Activated CD4-positive, CD25-positive, alpha-beta regulatory T cell (primary cell): ENCODE results near the gene SLC2A6.

Source experiments
- DNase-seq, 4 experiments: peaks; one replicate each; lab custom pipeline; 2025; lab: John Stamatoyannopoulos, UW

Gene SLC2A6

GRCh38 chr9:133515615-133516255 is 36.8 kb upstream of the SLC2A6 start:
- no peak for DNase-seq

GRCh38 chr9:133515240-133515610 is 36.3 kb upstream of the SLC2A6 start:
- no peak for DNase-seq

- no peak for DNase-seq
Measured at GRCh38 chr9:133514460-133515239, 35.8 kb upstream of the SLC2A6 start.

- DNase-seq, result no peak
Measured at GRCh38 chr9:133513214-133514100, 34.6 kb upstream of the SLC2A6 start.

GRCh38 chr9:133512253-133513213 is 33.6 kb upstream of the SLC2A6 start:
- DNase-seq, result no peak

GRCh38 chr9:133511607-133512006 is 32.7 kb upstream of the SLC2A6 start:
- no peak for DNase-seq

- DNase-seq, result no peak
Measured at GRCh38 chr9:133510926-133511505, 32.1 kb upstream of the SLC2A6 start.

- DNase-seq, result no peak
Measured at GRCh38 chr9:133509179-133510083, 30.5 kb upstream of the SLC2A6 start.

- DNase-seq, result no peak
Measured at GRCh38 chr9:133508046-133508445, 29.1 kb upstream of the SLC2A6 start.

GRCh38 chr9:133507246-133507965 is 28.5 kb upstream of the SLC2A6 start:
- DNase-seq, result no peak

- DNase-seq, result no peak
Measured at GRCh38 chr9:133506653-133507038, 27.7 kb upstream of the SLC2A6 start.

GRCh38 chr9:133505901-133506652 is 27.2 kb upstream of the SLC2A6 start:
- no peak for DNase-seq

- DNase-seq, result no peak
Measured at GRCh38 chr9:133505186-133505830, 26.4 kb upstream of the SLC2A6 start.

GRCh38 chr9:133502112-133502511 is 23.2 kb upstream of the SLC2A6 start:
- no peak for DNase-seq

- DNase-seq, result no peak
Measured at GRCh38 chr9:133499892-133500270, 21.0 kb upstream of the SLC2A6 start.

GRCh38 chr9:133499132-133499891 is 20.4 kb upstream of the SLC2A6 start:
- DNase-seq, result no peak
